Neural cell (in vitro differentiated cells): ENCODE results near the gene SYNRG. TPM values are rescaled to one million over a fixed set of nuclear protein-coding genes. Genes with fewer than 3 reads are reported as not detected.
"Not testable (repeated sequence)": the region's sequence is repeated elsewhere in the genome, so short reads cannot be mapped to it uniquely, and the experiment has no call there.

Source experiments
- H2AFZ ChIP-seq: fragments of 200-600, 300-800 bp; sonication (generic), shearing (Covaris generic); 2 replicates; pipeline ENCODE4 v1.6.0; 2014; ENCODE audit warnings: low read depth, mild to moderate bottlenecking, antibody characterized with exemption, low read length, moderate library complexity
- H3F3A ChIP-seq: fragments of 200-600 bp; shearing (Covaris generic); 2 replicates; pipeline ENCODE4 v1.6.1; 2016; ENCODE audit warnings: mild to moderate bottlenecking, moderate library complexity, mixed read lengths, antibody characterized with exemption, low read length; ENCODE audit not compliant: insufficient read depth, poor library complexity, severe bottlenecking
- H3K27ac ChIP-seq: fragments of 200-600, 300-800 bp; sonication (generic), shearing (Covaris generic); 2 replicates; pipeline ENCODE4 v1.5.1; 2014; ENCODE audit warnings: mild to moderate bottlenecking, low read length, moderate library complexity
- H3K27me3 ChIP-seq: fragments of 300-800, 200-600 bp; sonication (generic), shearing (Covaris generic); 2 replicates; pipeline ENCODE4 v1.6.0; 2014; ENCODE audit warnings: mild to moderate bottlenecking, low read depth, low read length, moderate library complexity; ENCODE audit not compliant: insufficient read depth
- H3K36me3 ChIP-seq: fragments of 300-800, 200-600 bp; sonication (generic), shearing (Covaris generic); 2 replicates; pipeline ENCODE4 v1.5.1; 2014; ENCODE audit warnings: mild to moderate bottlenecking, antibody characterized with exemption, low read length, moderate library complexity; ENCODE audit not compliant: insufficient read depth
- H3K4me2 ChIP-seq: fragments of 300-800, 200-600 bp; sonication (generic), shearing (Covaris generic); 2 replicates; pipeline ENCODE4 v1.6.0; 2014; ENCODE audit warnings: mild to moderate bottlenecking, low read length
- H3K4me3 ChIP-seq: fragments of 300-800, 200-600 bp; sonication (generic), shearing (Covaris generic); 2 replicates; pipeline ENCODE4 v1.5.1; 2014; ENCODE audit warnings: mild to moderate bottlenecking, low read length, moderate library complexity
- H3K79me2 ChIP-seq: fragments of 200-600 bp; shearing (Covaris generic); replicated peaks from 2 replicates; pipeline ENCODE4 v1.6.0; 2014; ENCODE audit warnings: mild to moderate bottlenecking, low read length, moderate library complexity; ENCODE audit not compliant: insufficient read depth
- H3K9ac ChIP-seq: fragments of 300-800, 200-600 bp; sonication (generic), shearing (Covaris generic); 2 replicates; pipeline ENCODE4 v1.6.1; 2016; ENCODE audit warnings: mild to moderate bottlenecking, low read length, mixed read lengths
- H3K9me2 ChIP-seq: fragments of 200-600 bp; shearing (Covaris generic); 2 replicates; pipeline ENCODE4 v1.6.1; 2016; ENCODE audit warnings: mild to moderate bottlenecking, low read length, mixed read lengths; ENCODE audit not compliant: insufficient read depth
- H3K9me3 ChIP-seq: fragments of 200-600, 300-800 bp; sonication (generic), shearing (Covaris generic); 2 replicates; pipeline ENCODE4 v1.6.1; 2016; ENCODE audit warnings: mild to moderate bottlenecking, mixed run types, low read length, moderate library complexity, mixed read lengths
- H4K20me1 ChIP-seq: fragments of 200-600 bp; shearing (Covaris generic); 2 replicates; pipeline ENCODE4 v1.6.1; 2016; ENCODE audit warnings: mild to moderate bottlenecking, mixed run types; ENCODE audit not compliant: insufficient read depth
- CTCF ChIP-seq: fragments of 450-650 bp; IDR thresholded peaks from 2 replicates; pipeline ENCODE4 v1.5.1; 2014; ENCODE audit warnings: antibody characterized with exemption, mild to moderate bottlenecking, moderate library complexity; ENCODE audit not compliant: poor library complexity, severe bottlenecking
- EP300 ChIP-seq: fragments of 450-650 bp; conservative IDR thresholded peaks from 2 replicates; pipeline ENCODE4 v1.6.1; 2014; ENCODE audit warnings: antibody characterized with exemption, mild to moderate bottlenecking, moderate library complexity; ENCODE audit not compliant: poor library complexity, severe bottlenecking
- EZH2 ChIP-seq: fragments of 200-600, 300-800 bp; shearing (Covaris generic), sonication (generic); IDR thresholded peaks from 2 replicates; pipeline ENCODE4 v1.6.1; 2014; ENCODE audit warnings: antibody characterized with exemption, low read length, borderline replicate concordance, mild to moderate bottlenecking; ENCODE audit not compliant: insufficient read depth, poor library complexity, severe bottlenecking
- MXI1 ChIP-seq: fragments of 450-650 bp; conservative IDR thresholded peaks from 2 replicates; pipeline ENCODE4 v1.6.1; 2014; ENCODE audit warnings: antibody characterized with exemption, mild to moderate bottlenecking; ENCODE audit not compliant: poor library complexity, severe bottlenecking
- POLR2AphosphoS5 ChIP-seq: IDR thresholded peaks from 2 replicates; pipeline ENCODE4 v1.6.1; 2012
- RAD21 ChIP-seq: fragments of 450-650 bp; conservative IDR thresholded peaks from 2 replicates; pipeline ENCODE4 v1.6.1; 2014; ENCODE audit warnings: antibody characterized with exemption, mild to moderate bottlenecking, moderate library complexity
- SMC3 ChIP-seq: fragments of 450-650 bp; conservative IDR thresholded peaks from 2 replicates; pipeline ENCODE4 v1.6.1; 2014; ENCODE audit warnings: antibody characterized with exemption, mild to moderate bottlenecking, moderate library complexity; ENCODE audit not compliant: poor library complexity
- TAF1 ChIP-seq: IDR thresholded peaks from 2 replicates; pipeline ENCODE4 v1.6.1; 2012; ENCODE audit warnings: low read depth
- polyA plus RNA-seq: library from polyadenylated mRNA; depleted of rRNA; stranded (reverse); fragments of >200 nt; gene quantifications from 2 replicates; pipeline ENCODE4 v1.2.3, GENCODE V29; 2014
- TF ChIP-seq, protein P1 (sequence below): IDR thresholded peaks from 2 replicates; pipeline ENCODE4 v1.6.1; 2012; ENCODE audit warnings: borderline replicate concordance

SYNRG gene
- polyA plus RNA-seq, 1 donor from 2014 or later = 16.1 TPM

DNA sequence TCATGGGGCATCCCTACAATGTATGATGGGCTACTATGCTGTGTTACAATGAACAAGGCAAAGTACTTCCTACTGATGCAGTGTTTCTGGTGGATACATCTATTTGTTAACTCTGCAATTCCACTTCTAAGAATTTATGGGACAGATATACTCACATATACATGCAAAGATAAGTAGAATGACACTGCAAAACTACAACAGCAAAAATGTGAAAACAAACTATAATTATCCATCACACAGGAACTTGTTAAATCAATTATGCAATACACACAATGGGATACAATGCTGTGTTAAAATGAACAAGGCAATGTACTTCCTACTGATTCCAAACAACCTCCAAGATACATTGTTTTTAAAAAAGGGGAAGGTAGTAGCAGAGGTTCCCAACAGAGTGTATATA lies 30.8 kb upstream of the SYNRG start:
- Histone ChIP-seq H3F3A (no peaks in the 10 kb centered on the region), H3K4me2 (no peak overlapping the region), H3K9me2 (no peaks in the 10 kb centered on the region), H3K9me3 (no peaks in the 10 kb centered on the region), H3K79me2 (peaks cover 52% of the 10 kb centered on the region), H3K27ac (no peak overlapping the region), H3K4me3 (peak overlapping the region; percentile 13), H2AFZ (no peak overlapping the region), H3K27me3 (peaks cover 3% of the 10 kb centered on the region), H3K9ac (no peak overlapping the region), H3K36me3 (peaks cover 6% of the 10 kb centered on the region), H4K20me1 (no peaks in the 10 kb centered on the region)
- no peak for TF ChIP-seq RAD21
- TF ChIP-seq TAF1 = no peak
- TF ChIP-seq EP300 = no peak
- no peak for TF ChIP-seq CTCF
- TF ChIP-seq POLR2AphosphoS5 = no peak
- no peak for TF ChIP-seq MXI1
- no peak for TF ChIP-seq EZH2
- TF ChIP-seq, protein P1, sequence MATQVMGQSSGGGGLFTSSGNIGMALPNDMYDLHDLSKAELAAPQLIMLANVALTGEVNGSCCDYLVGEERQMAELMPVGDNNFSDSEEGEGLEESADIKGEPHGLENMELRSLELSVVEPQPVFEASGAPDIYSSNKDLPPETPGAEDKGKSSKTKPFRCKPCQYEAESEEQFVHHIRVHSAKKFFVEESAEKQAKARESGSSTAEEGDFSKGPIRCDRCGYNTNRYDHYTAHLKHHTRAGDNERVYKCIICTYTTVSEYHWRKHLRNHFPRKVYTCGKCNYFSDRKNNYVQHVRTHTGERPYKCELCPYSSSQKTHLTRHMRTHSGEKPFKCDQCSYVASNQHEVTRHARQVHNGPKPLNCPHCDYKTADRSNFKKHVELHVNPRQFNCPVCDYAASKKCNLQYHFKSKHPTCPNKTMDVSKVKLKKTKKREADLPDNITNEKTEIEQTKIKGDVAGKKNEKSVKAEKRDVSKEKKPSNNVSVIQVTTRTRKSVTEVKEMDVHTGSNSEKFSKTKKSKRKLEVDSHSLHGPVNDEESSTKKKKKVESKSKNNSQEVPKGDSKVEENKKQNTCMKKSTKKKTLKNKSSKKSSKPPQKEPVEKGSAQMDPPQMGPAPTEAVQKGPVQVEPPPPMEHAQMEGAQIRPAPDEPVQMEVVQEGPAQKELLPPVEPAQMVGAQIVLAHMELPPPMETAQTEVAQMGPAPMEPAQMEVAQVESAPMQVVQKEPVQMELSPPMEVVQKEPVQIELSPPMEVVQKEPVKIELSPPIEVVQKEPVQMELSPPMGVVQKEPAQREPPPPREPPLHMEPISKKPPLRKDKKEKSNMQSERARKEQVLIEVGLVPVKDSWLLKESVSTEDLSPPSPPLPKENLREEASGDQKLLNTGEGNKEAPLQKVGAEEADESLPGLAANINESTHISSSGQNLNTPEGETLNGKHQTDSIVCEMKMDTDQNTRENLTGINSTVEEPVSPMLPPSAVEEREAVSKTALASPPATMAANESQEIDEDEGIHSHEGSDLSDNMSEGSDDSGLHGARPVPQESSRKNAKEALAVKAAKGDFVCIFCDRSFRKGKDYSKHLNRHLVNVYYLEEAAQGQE = no peak
- no peak for TF ChIP-seq SMC3

- Histone ChIP-seq H4K20me1 (no peaks in the 10 kb centered on the region), H3K9me2 (no peaks in the 10 kb centered on the region), H3K27ac (no peak overlapping the region), H3K79me2 (peaks cover 43% of the 10 kb centered on the region), H3K9me3 (no peaks in the 10 kb centered on the region), H3F3A (no peaks in the 10 kb centered on the region), H3K4me3 (no peak overlapping the region), H2AFZ (no peak overlapping the region), H3K9ac (no peak overlapping the region), H3K36me3 (peaks cover 6% of the 10 kb centered on the region), H3K27me3 (no peaks in the 10 kb centered on the region), H3K4me2 (no peak overlapping the region)
- no peak for TF ChIP-seq POLR2AphosphoS5
- TF ChIP-seq EP300 = no peak
- TF ChIP-seq, protein P1 = no peak
- TF ChIP-seq CTCF = no peak
- no peak for TF ChIP-seq TAF1
- no peak for TF ChIP-seq EZH2
- TF ChIP-seq RAD21 = no peak
- no peak for TF ChIP-seq MXI1
- TF ChIP-seq SMC3 = no peak
These were observed 28.7 kb upstream of the SYNRG start for GRCh38 chr17:37637956-37638355.

- peaks cover 27% of the 10 kb centered on the region for H3K36me3 ChIP-seq
These were observed 7.2 kb upstream of the SYNRG start for GRCh38 chr17:37616430-37616829.

More at GRCh38 chr17:37616430-37616829, 7.2 kb upstream of the SYNRG start:
- not testable (repeated sequence) for H4K20me1 ChIP-seq, H3K9me2 ChIP-seq, H3K9me3 ChIP-seq, H3K9ac ChIP-seq, H2AFZ ChIP-seq, H3F3A ChIP-seq, H3K79me2 ChIP-seq, H3K4me2 ChIP-seq, H3K27me3 ChIP-seq, H3K4me3 ChIP-seq, H3K27ac ChIP-seq
